IMR-90 (cell line): ENCODE results near the gene SOX5.

Experiments used
- CEBPB ChIP-seq: IDR thresholded peaks from 2 replicates; pipeline ENCODE4 v1.6.1; 2012; ENCODE audit warnings: low read depth, low read length, improper control_type of control experiment
- CTCF ChIP-seq: conservative IDR thresholded peaks from 2 replicates; pipeline ENCODE4 v1.5.1; 2012; ENCODE audit warnings: mild to moderate bottlenecking, low read depth, low read length, improper control_type of control experiment
- MAZ ChIP-seq: IDR thresholded peaks from 2 replicates; pipeline ENCODE4 v1.6.1; 2012; ENCODE audit warnings: low read depth, mild to moderate bottlenecking, low read length, improper control_type of control experiment, moderate library complexity, borderline replicate concordance
- MXI1 ChIP-seq: IDR thresholded peaks from 2 replicates; pipeline ENCODE4 v1.6.1; 2012; ENCODE audit warnings: low read depth, mild to moderate bottlenecking, low read length, moderate library complexity, borderline replicate concordance
- POLR2A ChIP-seq: IDR thresholded peaks from 2 replicates; pipeline ENCODE4 v1.6.1; 2012; ENCODE audit warnings: mild to moderate bottlenecking, low read depth, low read length
- RAD21 ChIP-seq: IDR thresholded peaks from 2 replicates; pipeline ENCODE4 v1.6.1; 2012; ENCODE audit warnings: low read length, improper control_type of control experiment
- RFX5 ChIP-seq: IDR thresholded peaks from 2 replicates; pipeline ENCODE4 v1.8.0; 2012; ENCODE audit warnings: low read depth, mild to moderate bottlenecking, low read length, moderate library complexity

- TF ChIP-seq POLR2A = no peak
- no peak for TF ChIP-seq CTCF
- no peak for TF ChIP-seq MAZ
- no peak for TF ChIP-seq RAD21
- TF ChIP-seq CEBPB = no peak
- TF ChIP-seq MXI1 = no peak
- TF ChIP-seq RFX5 = no peak
Observed at GRCh38 chr12:23770202-23770938, 179.1 kb downstream of the SOX5 start.
